Neural progenitor cell (in vitro differentiated cells): ENCODE data around the gene LMF1.

Experiments used
- CTCF ChIP-seq: fragments of 200-600 bp; sonication (generic); IDR thresholded peaks from 2 replicates; pipeline ENCODE4 v1.5.1; 2017; ENCODE audit warnings: antibody characterized with exemption, mild to moderate bottlenecking
- EZH2phosphoT487 ChIP-seq: fragments of 200-600 bp; sonication (generic); IDR thresholded peaks from 2 replicates; pipeline ENCODE4 v1.6.1; 2017; ENCODE audit warnings: antibody characterized with exemption

- no peak for TF ChIP-seq CTCF
- TF ChIP-seq EZH2phosphoT487 = no peak
Measured at GRCh38 chr16:978403-978802, 7.6 kb upstream of the LMF1 start.
